ENCODE measurements around the gene FRMD8.
"Not testable (repeated sequence)": the region's sequence is repeated elsewhere in the genome, so short reads cannot be mapped to it uniquely, and the experiment has no call there.

The FRMD8 gene

GRCh38 chr11:65445101-65445603, 58.7 kb downstream of the FRMD8 start:
- Histone ChIP-seq H3K27me3 (ENCODE audit: control insufficient read depth, insufficient read depth, low read length) (no peaks in the 10 kb centered on the region), H3K9me3 (ENCODE audit: control insufficient read depth, low read length) (no peaks in the 10 kb centered on the region), H3K4me1 (ENCODE audit: control insufficient read depth, insufficient read depth, low read length) (peaks cover 9% of the 10 kb centered on the region), H3K9ac (ENCODE audit: low read length) (no peak overlapping the region), H3K4me3 (ENCODE audit: low read length) (no peak overlapping the region), H3K36me3 (ENCODE audit: control insufficient read depth, insufficient read depth, low read length) (peaks cover 18% of the 10 kb centered on the region)

- Histone ChIP-seq H3K36me3 (ENCODE audit: control insufficient read depth, insufficient read depth, low read length) (peaks cover 18% of the 10 kb centered on the region), H3K27me3 (ENCODE audit: control insufficient read depth, insufficient read depth, low read length) (no peaks in the 10 kb centered on the region), H3K4me3 (ENCODE audit: low read length) (no peak overlapping the region), H3K9me3 (ENCODE audit: control insufficient read depth, low read length) (no peaks in the 10 kb centered on the region), H3K4me1 (ENCODE audit: control insufficient read depth, insufficient read depth, low read length) (peaks cover 9% of the 10 kb centered on the region), H3K9ac (ENCODE audit: low read length) (no peak overlapping the region)
These were observed 59.4 kb downstream of the FRMD8 start for GRCh38 chr11:65445604-65446445.

- peaks cover 18% of the 10 kb centered on the region for H3K36me3 ChIP-seq (ENCODE audit: control insufficient read depth, insufficient read depth, low read length)
- H3K4me1 ChIP-seq (ENCODE audit: control insufficient read depth, insufficient read depth, low read length) = peaks cover 9% of the 10 kb centered on the region
- no peak overlapping the region for H3K4me3 ChIP-seq (ENCODE audit: low read length)
- H3K9me3 ChIP-seq (ENCODE audit: control insufficient read depth, low read length) = no peaks in the 10 kb centered on the region
- no peak overlapping the region for H3K9ac ChIP-seq (ENCODE audit: low read length)
- H3K27me3 ChIP-seq (ENCODE audit: control insufficient read depth, insufficient read depth, low read length) = no peaks in the 10 kb centered on the region
These were observed 60.2 kb downstream of the FRMD8 start for GRCh38 chr11:65446446-65447277.

GRCh38 chr11:65448074-65448417, 61.6 kb downstream of the FRMD8 start:
- Histone ChIP-seq H3K9ac (ENCODE audit: low read length) (no peak overlapping the region), H3K27me3 (ENCODE audit: control insufficient read depth, insufficient read depth, low read length) (no peaks in the 10 kb centered on the region), H3K36me3 (ENCODE audit: control insufficient read depth, insufficient read depth, low read length) (peaks cover 16% of the 10 kb centered on the region), H3K9me3 (ENCODE audit: control insufficient read depth, low read length) (no peaks in the 10 kb centered on the region), H3K4me3 (ENCODE audit: low read length) (no peak overlapping the region), H3K4me1 (ENCODE audit: control insufficient read depth, insufficient read depth, low read length) (no peaks in the 10 kb centered on the region)

GRCh38 chr11:65448418-65449105, 62.1 kb downstream of the FRMD8 start:
- Histone ChIP-seq H3K4me3 (ENCODE audit: low read length) (no peak overlapping the region), H3K36me3 (ENCODE audit: control insufficient read depth, insufficient read depth, low read length) (peaks cover 11% of the 10 kb centered on the region), H3K27me3 (ENCODE audit: control insufficient read depth, insufficient read depth, low read length) (no peaks in the 10 kb centered on the region), H3K9ac (ENCODE audit: low read length) (no peak overlapping the region), H3K4me1 (ENCODE audit: control insufficient read depth, insufficient read depth, low read length) (no peaks in the 10 kb centered on the region), H3K9me3 (ENCODE audit: control insufficient read depth, low read length) (no peaks in the 10 kb centered on the region)

GRCh38 chr11:65451301-65451700, 64.9 kb downstream of the FRMD8 start:
- H3K4me1 ChIP-seq (ENCODE audit: control insufficient read depth, insufficient read depth, low read length); H3K27me3 ChIP-seq (ENCODE audit: control insufficient read depth, insufficient read depth, low read length); H3K4me3 ChIP-seq (ENCODE audit: low read length); H3K9ac ChIP-seq (ENCODE audit: low read length); H3K9me3 ChIP-seq (ENCODE audit: control insufficient read depth, low read length); H3K36me3 ChIP-seq (ENCODE audit: control insufficient read depth, insufficient read depth, low read length): not testable (repeated sequence)

- not testable (repeated sequence) for H3K27me3 ChIP-seq (ENCODE audit: control insufficient read depth, insufficient read depth, low read length); H3K9ac ChIP-seq (ENCODE audit: low read length); H3K4me3 ChIP-seq (ENCODE audit: low read length); H3K4me1 ChIP-seq (ENCODE audit: control insufficient read depth, insufficient read depth, low read length); H3K9me3 ChIP-seq (ENCODE audit: control insufficient read depth, low read length); H3K36me3 ChIP-seq (ENCODE audit: control insufficient read depth, insufficient read depth, low read length)
These were observed 65.8 kb downstream of the FRMD8 start for GRCh38 chr11:65452259-65452658.

GRCh38 chr11:65452806-65453490, 66.5 kb downstream of the FRMD8 start:
- no peak overlapping the region for H3K9ac ChIP-seq (ENCODE audit: low read length)
- H3K9me3 ChIP-seq (ENCODE audit: control insufficient read depth, low read length) = no peaks in the 10 kb centered on the region
- no peaks in the 10 kb centered on the region for H3K36me3 ChIP-seq (ENCODE audit: control insufficient read depth, insufficient read depth, low read length)
- H3K4me3 ChIP-seq (ENCODE audit: low read length) = no peak overlapping the region
- no peaks in the 10 kb centered on the region for H3K27me3 ChIP-seq (ENCODE audit: control insufficient read depth, insufficient read depth, low read length)
- peaks cover 4% of the 10 kb centered on the region for H3K4me1 ChIP-seq (ENCODE audit: control insufficient read depth, insufficient read depth, low read length)

- Histone ChIP-seq H3K36me3 (ENCODE audit: control insufficient read depth, insufficient read depth, low read length) (no peaks in the 10 kb centered on the region), H3K9ac (ENCODE audit: low read length) (peak overlapping the region; percentile 50), H3K4me1 (ENCODE audit: control insufficient read depth, insufficient read depth, low read length) (peaks cover 4% of the 10 kb centered on the region), H3K4me3 (ENCODE audit: low read length) (no peak overlapping the region), H3K27me3 (ENCODE audit: control insufficient read depth, insufficient read depth, low read length) (no peaks in the 10 kb centered on the region), H3K9me3 (ENCODE audit: control insufficient read depth, low read length) (no peaks in the 10 kb centered on the region)
These were observed 67.9 kb downstream of the FRMD8 start for GRCh38 chr11:65454311-65454695.

- Histone ChIP-seq H3K27me3 (ENCODE audit: control insufficient read depth, insufficient read depth, low read length) (no peaks in the 10 kb centered on the region), H3K9ac (ENCODE audit: low read length) (peak overlapping the region; percentile 50), H3K4me3 (ENCODE audit: low read length) (no peak overlapping the region), H3K36me3 (ENCODE audit: control insufficient read depth, insufficient read depth, low read length) (no peaks in the 10 kb centered on the region), H3K9me3 (ENCODE audit: control insufficient read depth, low read length) (no peaks in the 10 kb centered on the region), H3K4me1 (ENCODE audit: control insufficient read depth, insufficient read depth, low read length) (peaks cover 4% of the 10 kb centered on the region)
These were observed 68.4 kb downstream of the FRMD8 start for GRCh38 chr11:65454696-65455456.

- no peaks in the 10 kb centered on the region for H3K9me3 ChIP-seq (ENCODE audit: control insufficient read depth, low read length)
- peaks cover 4% of the 10 kb centered on the region for H3K4me1 ChIP-seq (ENCODE audit: control insufficient read depth, insufficient read depth, low read length)
- H3K27me3 ChIP-seq (ENCODE audit: control insufficient read depth, insufficient read depth, low read length) = no peaks in the 10 kb centered on the region
- no peaks in the 10 kb centered on the region for H3K36me3 ChIP-seq (ENCODE audit: control insufficient read depth, insufficient read depth, low read length)
- H3K4me3 ChIP-seq (ENCODE audit: low read length) = no peak overlapping the region
- no peak overlapping the region for H3K9ac ChIP-seq (ENCODE audit: low read length)
These were observed 70.0 kb downstream of the FRMD8 start for GRCh38 chr11:65456418-65456817.
